ENCODE measurements around the gene PON2. TPM values are rescaled to one million over a fixed set of nuclear protein-coding genes. Genes with fewer than 3 reads are reported as not detected.

Gene PON2
- total and polyA plus RNA-seq, 2 of the 13 experiments (the other 11 are each of a cell fraction or from before 2014, with no cell fraction given), result 202 to 217 TPM

DNA sequence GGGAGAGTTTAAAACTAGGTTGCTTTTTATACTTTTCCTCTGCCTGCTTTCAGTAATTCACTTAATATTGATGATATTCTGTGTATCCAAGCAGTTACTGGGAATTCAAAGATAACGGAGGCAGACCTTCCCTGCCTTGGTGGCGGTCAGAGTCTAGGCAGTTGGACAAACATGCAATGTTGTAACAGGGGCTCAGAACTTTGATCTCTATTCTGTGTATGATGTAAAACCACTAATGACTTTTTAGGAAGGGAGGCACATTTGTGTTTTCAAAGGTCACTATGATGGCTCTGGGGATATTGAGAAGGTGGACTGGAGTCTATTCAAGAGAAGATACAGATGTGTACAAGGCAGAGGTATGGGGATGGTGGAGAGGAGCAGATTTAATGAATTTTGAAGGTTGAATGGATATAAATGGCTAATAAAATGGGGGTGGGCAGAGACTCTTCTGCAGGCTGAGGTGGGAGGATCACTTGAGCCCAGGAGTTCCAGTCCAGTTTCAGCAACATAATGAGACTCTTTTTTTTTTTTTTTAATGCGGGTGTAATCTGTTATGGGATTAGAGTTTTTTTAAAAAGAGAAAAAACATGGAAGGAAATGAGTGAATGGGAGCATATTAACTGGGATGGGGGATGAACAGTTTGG lies 5.7 kb upstream of the PON2 start (continued):
- TF ChIP-seq, protein P1, sequence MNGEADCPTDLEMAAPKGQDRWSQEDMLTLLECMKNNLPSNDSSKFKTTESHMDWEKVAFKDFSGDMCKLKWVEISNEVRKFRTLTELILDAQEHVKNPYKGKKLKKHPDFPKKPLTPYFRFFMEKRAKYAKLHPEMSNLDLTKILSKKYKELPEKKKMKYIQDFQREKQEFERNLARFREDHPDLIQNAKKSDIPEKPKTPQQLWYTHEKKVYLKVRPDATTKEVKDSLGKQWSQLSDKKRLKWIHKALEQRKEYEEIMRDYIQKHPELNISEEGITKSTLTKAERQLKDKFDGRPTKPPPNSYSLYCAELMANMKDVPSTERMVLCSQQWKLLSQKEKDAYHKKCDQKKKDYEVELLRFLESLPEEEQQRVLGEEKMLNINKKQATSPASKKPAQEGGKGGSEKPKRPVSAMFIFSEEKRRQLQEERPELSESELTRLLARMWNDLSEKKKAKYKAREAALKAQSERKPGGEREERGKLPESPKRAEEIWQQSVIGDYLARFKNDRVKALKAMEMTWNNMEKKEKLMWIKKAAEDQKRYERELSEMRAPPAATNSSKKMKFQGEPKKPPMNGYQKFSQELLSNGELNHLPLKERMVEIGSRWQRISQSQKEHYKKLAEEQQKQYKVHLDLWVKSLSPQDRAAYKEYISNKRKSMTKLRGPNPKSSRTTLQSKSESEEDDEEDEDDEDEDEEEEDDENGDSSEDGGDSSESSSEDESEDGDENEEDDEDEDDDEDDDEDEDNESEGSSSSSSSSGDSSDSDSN (CRISPR knock-in tag; IDR thresholded peaks at IDR 0.05), result no peak
- TF ChIP-seq ZNF451 (CRISPR knock-in tag; IDR thresholded peaks at IDR 0.05) (no peak), ZNF333 (CRISPR knock-in tag; IDR thresholded peaks at IDR 0.05; ENCODE audit: borderline replicate concordance) (no peak), MXI1 (IDR thresholded peaks at IDR 0.05; ENCODE audit: borderline replicate concordance, low read depth, low read length) (no peak), ZNF256 (CRISPR knock-in tag; conservative IDR thresholded peaks at IDR 0.05) (no peak; the same call in 1 of the 2 replicates), ETV5 (CRISPR knock-in tag; IDR thresholded peaks at IDR 0.05; ENCODE audit: borderline replicate concordance) (peak; percentile 77; the same call in 1 of the 2 replicates), KLF15 (CRISPR knock-in tag; IDR thresholded peaks at IDR 0.05; ENCODE audit: borderline replicate concordance) (no peak), ZBTB8A (CRISPR knock-in tag; IDR thresholded peaks at IDR 0.05; ENCODE audit: borderline replicate concordance, low read depth) (no peak), MED1 (CRISPR knock-in tag; IDR thresholded peaks at IDR 0.05) (peak; percentile 92), RXRA (CRISPR knock-in tag; IDR thresholded peaks at IDR 0.05) (peak; percentile 71; the same call in 1 of the 2 replicates), ISL2 (CRISPR knock-in tag; IDR thresholded peaks at IDR 0.05) (peak; percentile 95), NCOA2 (CRISPR knock-in tag; IDR thresholded peaks at IDR 0.05) (peak; percentile 96)
- TF ChIP-seq, protein P2, sequence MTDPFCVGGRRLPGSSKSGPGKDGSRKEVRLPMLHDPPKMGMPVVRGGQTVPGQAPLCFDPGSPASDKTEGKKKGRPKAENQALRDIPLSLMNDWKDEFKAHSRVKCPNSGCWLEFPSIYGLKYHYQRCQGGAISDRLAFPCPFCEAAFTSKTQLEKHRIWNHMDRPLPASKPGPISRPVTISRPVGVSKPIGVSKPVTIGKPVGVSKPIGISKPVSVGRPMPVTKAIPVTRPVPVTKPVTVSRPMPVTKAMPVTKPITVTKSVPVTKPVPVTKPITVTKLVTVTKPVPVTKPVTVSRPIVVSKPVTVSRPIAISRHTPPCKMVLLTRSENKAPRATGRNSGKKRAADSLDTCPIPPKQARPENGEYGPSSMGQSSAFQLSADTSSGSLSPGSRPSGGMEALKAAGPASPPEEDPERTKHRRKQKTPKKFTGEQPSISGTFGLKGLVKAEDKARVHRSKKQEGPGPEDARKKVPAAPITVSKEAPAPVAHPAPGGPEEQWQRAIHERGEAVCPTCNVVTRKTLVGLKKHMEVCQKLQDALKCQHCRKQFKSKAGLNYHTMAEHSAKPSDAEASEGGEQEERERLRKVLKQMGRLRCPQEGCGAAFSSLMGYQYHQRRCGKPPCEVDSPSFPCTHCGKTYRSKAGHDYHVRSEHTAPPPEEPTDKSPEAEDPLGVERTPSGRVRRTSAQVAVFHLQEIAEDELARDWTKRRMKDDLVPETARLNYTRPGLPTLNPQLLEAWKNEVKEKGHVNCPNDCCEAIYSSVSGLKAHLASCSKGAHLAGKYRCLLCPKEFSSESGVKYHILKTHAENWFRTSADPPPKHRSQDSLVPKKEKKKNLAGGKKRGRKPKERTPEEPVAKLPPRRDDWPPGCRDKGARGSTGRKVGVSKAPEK (CRISPR knock-in tag; IDR thresholded peaks at IDR 0.05; ENCODE audit: borderline replicate concordance), result 0 out of 2 replicates have a peak, but pooled peaks have one; percentile 23
- TF ChIP-seq, protein P3, sequence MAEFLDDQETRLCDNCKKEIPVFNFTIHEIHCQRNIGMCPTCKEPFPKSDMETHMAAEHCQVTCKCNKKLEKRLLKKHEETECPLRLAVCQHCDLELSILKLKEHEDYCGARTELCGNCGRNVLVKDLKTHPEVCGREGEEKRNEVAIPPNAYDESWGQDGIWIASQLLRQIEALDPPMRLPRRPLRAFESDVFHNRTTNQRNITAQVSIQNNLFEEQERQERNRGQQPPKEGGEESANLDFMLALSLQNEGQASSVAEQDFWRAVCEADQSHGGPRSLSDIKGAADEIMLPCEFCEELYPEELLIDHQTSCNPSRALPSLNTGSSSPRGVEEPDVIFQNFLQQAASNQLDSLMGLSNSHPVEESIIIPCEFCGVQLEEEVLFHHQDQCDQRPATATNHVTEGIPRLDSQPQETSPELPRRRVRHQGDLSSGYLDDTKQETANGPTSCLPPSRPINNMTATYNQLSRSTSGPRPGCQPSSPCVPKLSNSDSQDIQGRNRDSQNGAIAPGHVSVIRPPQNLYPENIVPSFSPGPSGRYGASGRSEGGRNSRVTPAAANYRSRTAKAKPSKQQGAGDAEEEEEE (CRISPR knock-in tag; IDR thresholded peaks at IDR 0.05; ENCODE audit: borderline replicate concordance), result no peak
- TF ChIP-seq, protein P4, sequence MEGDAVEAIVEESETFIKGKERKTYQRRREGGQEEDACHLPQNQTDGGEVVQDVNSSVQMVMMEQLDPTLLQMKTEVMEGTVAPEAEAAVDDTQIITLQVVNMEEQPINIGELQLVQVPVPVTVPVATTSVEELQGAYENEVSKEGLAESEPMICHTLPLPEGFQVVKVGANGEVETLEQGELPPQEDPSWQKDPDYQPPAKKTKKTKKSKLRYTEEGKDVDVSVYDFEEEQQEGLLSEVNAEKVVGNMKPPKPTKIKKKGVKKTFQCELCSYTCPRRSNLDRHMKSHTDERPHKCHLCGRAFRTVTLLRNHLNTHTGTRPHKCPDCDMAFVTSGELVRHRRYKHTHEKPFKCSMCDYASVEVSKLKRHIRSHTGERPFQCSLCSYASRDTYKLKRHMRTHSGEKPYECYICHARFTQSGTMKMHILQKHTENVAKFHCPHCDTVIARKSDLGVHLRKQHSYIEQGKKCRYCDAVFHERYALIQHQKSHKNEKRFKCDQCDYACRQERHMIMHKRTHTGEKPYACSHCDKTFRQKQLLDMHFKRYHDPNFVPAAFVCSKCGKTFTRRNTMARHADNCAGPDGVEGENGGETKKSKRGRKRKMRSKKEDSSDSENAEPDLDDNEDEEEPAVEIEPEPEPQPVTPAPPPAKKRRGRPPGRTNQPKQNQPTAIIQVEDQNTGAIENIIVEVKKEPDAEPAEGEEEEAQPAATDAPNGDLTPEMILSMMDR (CRISPR knock-in tag; IDR thresholded peaks at IDR 0.05), result no peak
- TF ChIP-seq, protein P5, sequence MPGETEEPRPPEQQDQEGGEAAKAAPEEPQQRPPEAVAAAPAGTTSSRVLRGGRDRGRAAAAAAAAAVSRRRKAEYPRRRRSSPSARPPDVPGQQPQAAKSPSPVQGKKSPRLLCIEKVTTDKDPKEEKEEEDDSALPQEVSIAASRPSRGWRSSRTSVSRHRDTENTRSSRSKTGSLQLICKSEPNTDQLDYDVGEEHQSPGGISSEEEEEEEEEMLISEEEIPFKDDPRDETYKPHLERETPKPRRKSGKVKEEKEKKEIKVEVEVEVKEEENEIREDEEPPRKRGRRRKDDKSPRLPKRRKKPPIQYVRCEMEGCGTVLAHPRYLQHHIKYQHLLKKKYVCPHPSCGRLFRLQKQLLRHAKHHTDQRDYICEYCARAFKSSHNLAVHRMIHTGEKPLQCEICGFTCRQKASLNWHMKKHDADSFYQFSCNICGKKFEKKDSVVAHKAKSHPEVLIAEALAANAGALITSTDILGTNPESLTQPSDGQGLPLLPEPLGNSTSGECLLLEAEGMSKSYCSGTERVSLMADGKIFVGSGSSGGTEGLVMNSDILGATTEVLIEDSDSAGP (CRISPR knock-in tag; IDR thresholded peaks at IDR 0.05; ENCODE audit: borderline replicate concordance), result no peak

All from HepG2 (cell line).